ENCODE measurements around the gene TRANK1.

DNA sequence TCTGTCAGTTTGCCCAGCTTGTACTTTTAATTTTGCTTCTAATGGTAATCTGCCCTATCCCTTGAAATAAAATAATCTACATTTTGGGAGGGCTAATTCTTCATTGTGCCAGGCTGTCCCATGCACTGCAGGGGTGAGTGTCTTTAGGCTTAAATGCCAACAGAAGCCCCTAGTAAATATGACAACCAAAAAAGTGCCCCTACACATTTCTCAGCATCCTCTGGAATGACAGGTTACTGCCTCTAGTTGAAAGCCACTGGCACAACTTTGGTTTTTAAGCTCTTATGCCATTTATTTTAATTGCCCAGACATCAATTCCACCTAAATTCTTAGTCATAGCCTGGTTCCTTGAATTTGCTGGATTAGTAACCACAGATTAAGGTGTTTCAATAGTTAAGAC is 44.7 kb upstream of the TRANK1 start:
- TF ChIP-seq, protein P1, sequence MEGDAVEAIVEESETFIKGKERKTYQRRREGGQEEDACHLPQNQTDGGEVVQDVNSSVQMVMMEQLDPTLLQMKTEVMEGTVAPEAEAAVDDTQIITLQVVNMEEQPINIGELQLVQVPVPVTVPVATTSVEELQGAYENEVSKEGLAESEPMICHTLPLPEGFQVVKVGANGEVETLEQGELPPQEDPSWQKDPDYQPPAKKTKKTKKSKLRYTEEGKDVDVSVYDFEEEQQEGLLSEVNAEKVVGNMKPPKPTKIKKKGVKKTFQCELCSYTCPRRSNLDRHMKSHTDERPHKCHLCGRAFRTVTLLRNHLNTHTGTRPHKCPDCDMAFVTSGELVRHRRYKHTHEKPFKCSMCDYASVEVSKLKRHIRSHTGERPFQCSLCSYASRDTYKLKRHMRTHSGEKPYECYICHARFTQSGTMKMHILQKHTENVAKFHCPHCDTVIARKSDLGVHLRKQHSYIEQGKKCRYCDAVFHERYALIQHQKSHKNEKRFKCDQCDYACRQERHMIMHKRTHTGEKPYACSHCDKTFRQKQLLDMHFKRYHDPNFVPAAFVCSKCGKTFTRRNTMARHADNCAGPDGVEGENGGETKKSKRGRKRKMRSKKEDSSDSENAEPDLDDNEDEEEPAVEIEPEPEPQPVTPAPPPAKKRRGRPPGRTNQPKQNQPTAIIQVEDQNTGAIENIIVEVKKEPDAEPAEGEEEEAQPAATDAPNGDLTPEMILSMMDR (IDR thresholded peaks at IDR 0.05 in 2 of 3, conservative IDR thresholded peaks at IDR 0.05 in 1 of 3; ENCODE audit: borderline replicate concordance in 1 of 3, insufficient read depth in 1 of 3, low read depth in 2 of 3, low read length in 2 of 3) = no peak
- TF ChIP-seq SRF (IDR thresholded peaks at IDR 0.05; ENCODE audit: low read depth) (no peak), RAD21 (IDR thresholded peaks at IDR 0.05; ENCODE audit: low read depth) (no peak), POLR2A (IDR thresholded peaks at IDR 0.05; ENCODE audit: borderline replicate concordance, extremely low read depth, insufficient read depth, insufficient read length) (no peak), CEBPB (IDR thresholded peaks at IDR 0.05; ENCODE audit: low read depth) (no peak)
